ENCODE measurements around the gene ANKRD40.

Gene ANKRD40

GRCh38 chr17:50645748-50646682 is 61.7 kb downstream of the ANKRD40 start:
- DNase-seq = no peak

Data from activated CD4-positive, alpha-beta T cell treated with anti-CD3 and anti-CD28 coated beads, Interleukin-10, Interleukin-2, amounts not matched to agents 100 ng/mL and 50 ng/mL, durations not matched to agents 16 hours and 8 hours (primary cell).